ENCODE results near the gene SH3TC2.
A peak's percentile ranks its signal among the peaks of the same experiment; 100 is the strongest.

SH3TC2 gene

GRCh38 chr5:149056616-149057165, 6.2 kb downstream of the SH3TC2 start:
- DNase-seq = no peak

DNA sequence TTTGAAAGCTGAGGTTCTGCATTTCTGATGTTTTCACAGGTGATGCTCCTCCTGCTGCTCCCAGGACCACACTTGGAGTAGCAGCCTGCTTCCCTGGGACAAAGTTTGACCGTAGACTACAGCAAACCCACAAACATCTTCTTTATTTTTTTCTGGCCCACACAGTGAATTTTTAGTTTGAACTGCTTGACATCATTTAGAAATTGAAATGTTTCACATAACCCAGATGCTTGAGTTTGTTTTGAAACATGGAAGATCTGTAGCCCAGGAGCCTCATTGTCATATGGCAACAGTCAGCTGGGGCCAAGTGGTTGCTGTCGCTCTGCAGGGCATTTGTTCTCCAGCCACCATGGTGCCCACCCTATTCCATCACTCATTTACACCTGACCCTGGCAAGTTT, 8.4 kb downstream of the SH3TC2 start:
- DNase-seq = no peak

GRCh38 chr5:149053072-149053695, 9.7 kb downstream of the SH3TC2 start:
- DNase-seq = no peak

- DNase-seq = no peak
Measured at GRCh38 chr5:149049371-149049781, 13.5 kb downstream of the SH3TC2 start.

- DNase-seq = no peak
Measured at GRCh38 chr5:149048811-149049210, 14.1 kb downstream of the SH3TC2 start.

DNA sequence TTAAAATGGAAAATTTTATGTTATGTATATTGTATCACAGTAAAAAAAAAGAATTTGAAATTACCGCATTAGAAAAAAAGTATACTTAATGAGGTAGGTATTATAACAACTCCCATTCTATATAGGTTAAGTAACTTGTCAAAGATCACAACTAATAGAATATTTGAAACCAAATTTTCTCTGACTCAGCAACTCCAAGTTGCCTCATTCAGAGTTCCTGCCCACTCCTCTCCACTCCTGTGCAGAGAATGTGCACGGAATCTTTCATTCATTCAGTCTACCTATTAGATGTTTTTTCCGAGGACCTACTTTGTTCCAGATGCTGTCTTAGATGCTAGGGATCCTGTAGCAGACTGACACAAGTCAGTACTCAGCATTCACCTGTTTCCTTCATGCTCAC, 15.4 kb downstream of the SH3TC2 start:
- no peak for DNase-seq

GRCh38 chr5:149046196-149046829, 16.5 kb downstream of the SH3TC2 start:
- no peak for DNase-seq

GRCh38 chr5:149045089-149045460, 17.8 kb downstream of the SH3TC2 start:
- DNase-seq = peak; percentile 43 to 68

- DNase-seq = no peak
Measured at GRCh38 chr5:149044453-149045088, 18.3 kb downstream of the SH3TC2 start.

DNA sequence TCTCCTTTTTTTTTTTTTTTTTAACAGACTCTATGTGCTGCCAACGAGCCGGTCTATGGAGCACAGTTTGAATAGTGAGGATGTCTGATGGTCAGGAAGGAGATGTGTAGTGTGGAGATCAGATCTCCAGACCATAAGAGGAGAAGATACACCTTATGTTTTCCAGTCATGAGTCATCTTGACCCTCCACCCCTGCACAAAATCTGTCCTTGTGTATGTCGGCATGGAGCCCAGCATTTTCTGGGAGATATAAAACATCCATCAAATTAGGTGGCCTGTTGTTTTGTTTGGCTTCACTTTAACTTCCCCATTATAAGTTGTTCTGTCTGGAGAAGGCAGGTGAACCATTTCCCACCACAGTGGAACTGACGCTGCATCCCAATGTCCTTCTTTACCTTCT, 19.2 kb downstream of the SH3TC2 start:
- DNase-seq = no peak

DNA sequence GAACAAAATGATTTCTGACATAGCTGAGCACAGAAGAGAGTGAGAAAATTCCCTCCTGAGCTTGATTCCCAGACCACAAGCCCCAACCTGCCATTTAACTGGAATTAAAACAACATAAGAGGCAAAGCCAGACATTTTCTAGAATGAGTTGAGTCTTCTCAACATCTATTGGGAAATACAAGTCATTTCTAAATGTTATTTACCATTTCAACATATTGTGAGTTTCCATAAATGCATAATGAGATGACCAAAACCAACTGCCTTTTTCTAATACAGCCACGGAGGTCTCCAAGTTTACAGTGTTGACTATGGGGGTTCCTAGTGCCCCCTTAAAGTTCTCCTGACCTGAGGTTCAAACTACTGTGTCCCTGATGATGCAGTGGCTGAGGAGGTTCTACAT, 20.0 kb downstream of the SH3TC2 start:
- no peak for DNase-seq

GRCh38 chr5:149041242-149041641, 21.6 kb downstream of the SH3TC2 start:
- no peak for DNase-seq

GRCh38 chr5:149040421-149040820, 22.4 kb downstream of the SH3TC2 start:
- no peak for DNase-seq

- peak; percentile 58 to 78 for DNase-seq
Measured at GRCh38 chr5:149039506-149039905, 23.4 kb downstream of the SH3TC2 start.

DNA sequence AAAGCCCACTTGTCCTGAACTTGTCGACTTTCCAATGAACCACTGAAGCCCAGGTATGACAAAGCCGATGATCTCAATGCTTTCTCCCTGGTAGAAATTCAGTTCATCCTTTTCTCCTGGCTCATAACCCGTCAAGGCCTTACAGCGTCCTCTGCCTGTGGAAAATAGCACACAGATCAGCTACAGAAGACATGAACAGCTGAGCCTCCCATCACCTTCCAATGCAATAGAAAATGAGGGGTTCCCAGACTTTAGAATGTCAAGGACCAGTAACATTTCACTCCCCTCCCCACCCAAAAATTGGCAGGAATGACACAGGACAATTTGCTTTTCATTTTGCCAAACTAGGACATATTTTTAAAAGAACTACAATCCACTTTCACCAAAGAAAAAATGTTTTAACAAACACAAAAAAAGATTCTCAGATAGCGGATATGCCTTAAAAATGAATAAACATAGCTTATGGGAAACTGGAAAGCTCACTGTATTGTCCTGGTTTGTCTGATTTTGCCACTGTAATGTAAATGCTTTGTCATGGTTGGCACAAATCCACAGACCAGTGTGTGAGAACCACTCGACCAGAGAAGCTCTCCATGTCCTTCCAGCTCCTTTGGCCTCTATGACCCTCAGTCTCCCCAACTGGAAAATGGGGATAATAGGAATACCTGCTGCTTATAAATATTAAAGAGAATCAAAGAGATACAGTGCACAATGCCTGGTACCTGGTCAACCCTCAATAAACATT, 24.4 kb downstream of the SH3TC2 start:
- no peak for DNase-seq

DNA sequence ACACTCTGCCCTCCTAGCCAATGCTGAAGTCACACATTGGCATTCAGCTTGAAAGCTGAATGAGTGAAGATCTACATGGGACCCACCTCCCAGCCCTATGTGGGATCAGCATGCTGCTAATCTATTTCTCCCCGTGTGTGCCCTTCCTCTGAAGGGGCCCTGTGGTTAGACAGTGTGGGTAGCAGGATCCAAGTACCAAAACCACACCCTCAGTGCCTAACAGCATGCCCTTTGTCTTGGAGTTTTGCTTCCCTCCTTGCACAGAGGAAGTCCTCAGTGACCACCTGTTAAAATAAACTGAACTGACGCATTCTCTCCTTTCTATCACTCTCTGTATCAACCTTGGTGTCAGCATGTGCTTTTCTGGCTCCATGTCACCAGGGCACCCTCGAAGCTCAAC, 25.0 kb downstream of the SH3TC2 start:
- peak; percentile 5 to 22 for DNase-seq

GRCh38 chr5:149036970-149037369, 25.9 kb downstream of the SH3TC2 start:
- peak in 1 of 2 experiments; percentile 8 for DNase-seq

DNA sequence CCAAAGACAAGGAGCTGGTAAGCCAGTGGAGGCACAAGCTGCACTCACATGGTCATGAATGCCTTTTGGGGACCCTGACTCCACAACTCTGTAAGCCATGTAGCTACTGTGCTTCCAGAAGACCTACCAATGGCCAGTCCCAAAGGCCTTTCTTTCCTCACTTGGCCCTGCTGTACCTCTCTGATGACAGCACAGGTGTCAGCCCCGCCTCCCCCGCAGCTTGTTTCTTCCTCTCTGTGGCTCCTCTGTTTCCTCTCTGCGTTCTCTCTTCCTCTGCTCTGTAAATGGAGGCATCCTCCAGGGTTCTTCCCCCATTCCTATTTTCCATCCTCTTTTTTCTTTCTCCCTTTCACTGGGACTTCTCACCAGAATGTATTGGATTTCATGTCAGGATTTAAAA, 26.7 kb downstream of the SH3TC2 start:
- no peak for DNase-seq

GRCh38 chr5:149035372-149035790, 27.5 kb downstream of the SH3TC2 start:
- peak; percentile 76 to 79 for DNase-seq

DNA sequence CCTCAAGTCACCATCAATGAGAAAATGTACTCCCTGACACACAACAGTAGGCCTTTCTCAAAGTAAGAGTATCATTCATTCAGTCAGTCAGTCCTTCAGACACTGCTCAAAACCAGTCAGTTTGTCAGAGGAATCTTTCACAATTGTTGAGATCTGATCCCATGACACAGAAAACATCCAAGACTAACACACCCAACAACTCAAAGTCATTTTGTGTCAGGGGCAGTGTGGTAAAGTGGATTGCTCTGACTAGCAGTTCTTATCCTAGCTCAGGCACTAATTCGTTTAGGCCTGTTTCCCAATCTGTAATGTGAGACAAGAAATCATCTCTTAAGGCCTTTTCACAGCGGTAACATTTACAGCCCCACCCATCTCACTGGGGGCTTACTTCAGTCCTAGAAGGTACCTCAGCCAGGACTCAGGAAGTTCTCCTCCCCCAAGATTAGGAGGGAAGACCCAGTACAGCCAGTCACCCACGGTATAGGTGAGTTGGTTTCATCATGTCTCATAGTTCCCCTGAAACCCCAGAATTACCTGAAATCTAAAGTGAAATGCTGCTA, 31.9 kb downstream of the SH3TC2 start:
- no peak for DNase-seq

GRCh38 chr5:149030392-149030791, 32.5 kb downstream of the SH3TC2 start:
- DNase-seq = no peak

GRCh38 chr5:149028984-149029383, 33.9 kb downstream of the SH3TC2 start:
- no peak for DNase-seq

- no peak for DNase-seq
Measured at GRCh38 chr5:149028161-149028560, 34.7 kb downstream of the SH3TC2 start.
